Smooth muscle cell (in vitro differentiated cells): ENCODE measurements around the gene FBXO34. TPM values are rescaled to one million over a fixed set of nuclear protein-coding genes. Genes with fewer than 3 reads are reported as not detected.

ENCODE experiments used
- DNase-seq: peaks from one replicate; lab custom pipeline; 2025; ENCODE audit not compliant: unreplicated experiment; lab: John Stamatoyannopoulos, UW
- H2AFZ ChIP-seq: fragments of 200-600 bp; sonication (generic); 2 replicates; pipeline ENCODE4 v1.6.0; 2016; ENCODE audit warnings: antibody characterized with exemption, low read depth, mild to moderate bottlenecking
- H3F3A ChIP-seq: fragments of 200-600 bp; sonication (generic); 2 replicates; pipeline ENCODE4 v1.6.0; 2017; ENCODE audit warnings: antibody characterized with exemption, low read depth
- H3K27ac ChIP-seq: fragments of 200-600 bp; sonication (generic); 2 replicates; pipeline ENCODE4 v1.5.1; 2016; ENCODE audit warnings: low read depth, mild to moderate bottlenecking
- H3K27me3 ChIP-seq: fragments of 200-600 bp; sonication (generic); 2 replicates; pipeline ENCODE4 v1.6.1; 2016; ENCODE audit warnings: low read depth, mild to moderate bottlenecking
- H3K36me3 ChIP-seq: fragments of 200-600 bp; sonication (generic); 2 replicates; pipeline ENCODE4 v1.5.1; 2016; ENCODE audit warnings: low read depth
- H3K4me1 ChIP-seq: fragments of 200-600 bp; sonication (generic); 2 replicates; pipeline ENCODE4 v1.5.1; 2016; ENCODE audit warnings: low read depth
- H3K4me2 ChIP-seq: fragments of 200-600 bp; sonication (generic); 2 replicates; pipeline ENCODE4 v1.6.0; 2016; ENCODE audit warnings: mild to moderate bottlenecking
- H3K4me3 ChIP-seq: fragments of 200-600 bp; sonication (generic); 2 replicates; pipeline ENCODE4 v1.5.1; 2016; ENCODE audit warnings: mild to moderate bottlenecking
- H3K79me2 ChIP-seq: fragments of 200-600 bp; sonication (generic); 2 replicates; pipeline ENCODE4 v1.6.0; 2016; ENCODE audit warnings: low read depth, mild to moderate bottlenecking
- H3K9ac ChIP-seq: fragments of 200-600 bp; sonication (generic); 2 replicates; pipeline ENCODE4 v1.6.0; 2016; ENCODE audit warnings: low read depth
- H3K9me3 ChIP-seq: fragments of 200-600 bp; sonication (generic); replicated peaks from 2 replicates; pipeline ENCODE4 v1.5.1; 2016; ENCODE audit warnings: low read depth
- H4K20me1 ChIP-seq: fragments of 200-600 bp; sonication (generic); 2 replicates; pipeline ENCODE4 v1.6.0; 2016; ENCODE audit warnings: low read depth
- WGBS: methylation state at CpG from one replicate; pipeline ENCODE4 v1.1.7; 2016; ENCODE audit warnings: low lambda C conversion rate; 5-methylcytosine and 5-hydroxymethylcytosine counted together
- polyA plus RNA-seq: library from polyadenylated mRNA; unstranded; fragments of >200 nt; fragmentation: Nextera tagmentation; extraction: Ambion mirVana; gene quantifications from 2 replicates; pipeline ENCODE4 v1.2.1, GENCODE V29; 2016
- total RNA-seq: library from RNA; depleted of rRNA; stranded (reverse); fragments of >200 nt; gene quantifications from 2 replicates; pipeline ENCODE4 v1.2.3, GENCODE V29; 2014
- TF ChIP-seq, protein P1 (sequence below): fragments of 200-600 bp; sonication (generic); IDR thresholded peaks from 2 replicates; pipeline ENCODE4 v1.5.1; 2017; ENCODE audit warnings: borderline replicate concordance, mild to moderate bottlenecking, antibody characterized with exemption; ENCODE audit not compliant: insufficient read depth, poor library complexity, severe bottlenecking

FBXO34 gene
- total and polyA plus RNA-seq, 2 experiments from 2014 or later: 17.4 to 23.9 TPM

DNA sequence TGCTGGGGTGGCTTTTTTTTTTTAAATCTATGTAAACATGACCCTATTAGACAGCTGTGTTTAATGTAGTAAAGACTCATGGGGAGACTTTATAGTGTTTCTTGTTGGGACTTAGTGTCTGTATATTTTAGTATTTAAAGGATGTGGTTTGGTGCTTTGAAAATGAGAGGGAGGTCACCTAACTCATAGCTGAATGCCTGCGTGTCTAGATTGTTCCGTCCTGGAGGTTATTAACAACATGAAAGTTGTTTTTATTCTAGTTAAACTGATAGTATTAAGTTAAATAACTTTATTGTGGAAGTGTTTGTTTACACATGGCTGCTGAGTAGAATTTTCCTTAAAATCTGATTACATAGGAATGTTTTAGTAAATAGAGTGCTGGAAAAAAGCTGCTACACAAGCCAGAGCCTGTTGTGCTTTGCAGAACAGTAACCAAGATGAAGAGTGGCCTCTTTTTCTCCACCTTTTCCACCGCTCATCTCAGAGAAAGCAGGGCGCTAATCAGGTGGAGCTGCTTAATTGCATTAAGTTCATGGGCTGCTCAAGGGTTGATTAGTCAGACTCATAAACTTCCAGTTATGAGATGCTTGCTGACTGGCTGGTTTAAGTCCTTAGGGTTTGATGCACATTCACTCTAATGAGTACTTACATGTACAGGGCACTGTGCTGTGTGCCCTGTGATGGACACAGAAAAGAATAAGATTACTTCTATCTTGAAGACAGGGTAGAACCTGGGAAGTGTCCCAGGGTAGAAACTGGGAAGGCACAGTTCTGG, 62.7 kb downstream of the FBXO34 start:
- Histone ChIP-seq H3K9ac (peak overlapping the region; percentile 9), H3K4me1 (peaks cover 18% of the 10 kb centered on the region), H3K79me2 (peaks cover 66% of the 10 kb centered on the region), H3K27me3 (no peaks in the 10 kb centered on the region), H2AFZ (no peak overlapping the region), H4K20me1 (peaks cover 87% of the 10 kb centered on the region), H3K4me2 (peak overlapping the region; percentile 73), H3K4me3 (peak overlapping the region; percentile 15), H3K9me3 (no peaks in the 10 kb centered on the region), H3K36me3 (no peaks in the 10 kb centered on the region), H3K27ac (peak overlapping the region; percentile 70), H3F3A (peaks cover 24% of the 10 kb centered on the region)
- TF ChIP-seq, protein P1, sequence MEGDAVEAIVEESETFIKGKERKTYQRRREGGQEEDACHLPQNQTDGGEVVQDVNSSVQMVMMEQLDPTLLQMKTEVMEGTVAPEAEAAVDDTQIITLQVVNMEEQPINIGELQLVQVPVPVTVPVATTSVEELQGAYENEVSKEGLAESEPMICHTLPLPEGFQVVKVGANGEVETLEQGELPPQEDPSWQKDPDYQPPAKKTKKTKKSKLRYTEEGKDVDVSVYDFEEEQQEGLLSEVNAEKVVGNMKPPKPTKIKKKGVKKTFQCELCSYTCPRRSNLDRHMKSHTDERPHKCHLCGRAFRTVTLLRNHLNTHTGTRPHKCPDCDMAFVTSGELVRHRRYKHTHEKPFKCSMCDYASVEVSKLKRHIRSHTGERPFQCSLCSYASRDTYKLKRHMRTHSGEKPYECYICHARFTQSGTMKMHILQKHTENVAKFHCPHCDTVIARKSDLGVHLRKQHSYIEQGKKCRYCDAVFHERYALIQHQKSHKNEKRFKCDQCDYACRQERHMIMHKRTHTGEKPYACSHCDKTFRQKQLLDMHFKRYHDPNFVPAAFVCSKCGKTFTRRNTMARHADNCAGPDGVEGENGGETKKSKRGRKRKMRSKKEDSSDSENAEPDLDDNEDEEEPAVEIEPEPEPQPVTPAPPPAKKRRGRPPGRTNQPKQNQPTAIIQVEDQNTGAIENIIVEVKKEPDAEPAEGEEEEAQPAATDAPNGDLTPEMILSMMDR: no peak
- DNase-seq: no peak
- WGBS: 11% methylated on average over 4 of the region's 4 CpGs

DNA sequence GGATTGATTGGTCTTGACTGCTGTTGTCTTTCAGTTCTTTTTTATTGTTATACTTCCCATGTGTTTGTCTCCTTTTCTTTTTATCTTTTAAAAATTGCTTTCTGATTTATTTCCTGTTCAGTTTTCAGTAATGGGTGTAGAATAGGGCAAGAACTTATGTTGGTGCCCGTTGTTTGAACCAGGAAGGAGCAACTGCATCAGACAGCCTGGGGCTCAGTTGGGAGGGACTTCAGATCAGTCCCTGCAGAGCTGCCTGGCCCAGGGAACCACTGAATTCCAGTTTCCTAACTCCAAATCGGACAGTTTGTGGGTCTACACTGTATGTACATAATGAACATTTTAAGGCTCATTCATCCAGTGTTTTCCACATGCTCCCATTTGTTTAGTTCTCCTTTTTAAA, 64.9 kb downstream of the FBXO34 start:
- no peaks in the 10 kb centered on the region for H3K36me3 ChIP-seq
- TF ChIP-seq, protein P1: no peak
- peaks cover 68% of the 10 kb centered on the region for H3K79me2 ChIP-seq
- H3K4me3 ChIP-seq: no peak overlapping the region
- no peak for DNase-seq
- WGBS: 80% methylated on average over 2 of the region's 2 CpGs
- peaks cover 17% of the 10 kb centered on the region for H3K4me1 ChIP-seq
- H2AFZ ChIP-seq: no peak overlapping the region
- H3K4me2 ChIP-seq: peak overlapping the region; percentile 73
- no peaks in the 10 kb centered on the region for H3K27me3 ChIP-seq
- H3K9me3 ChIP-seq: no peaks in the 10 kb centered on the region
- no peak overlapping the region for H3K27ac ChIP-seq
- peaks cover 87% of the 10 kb centered on the region for H4K20me1 ChIP-seq
- peaks cover 31% of the 10 kb centered on the region for H3F3A ChIP-seq
- no peak overlapping the region for H3K9ac ChIP-seq

DNA sequence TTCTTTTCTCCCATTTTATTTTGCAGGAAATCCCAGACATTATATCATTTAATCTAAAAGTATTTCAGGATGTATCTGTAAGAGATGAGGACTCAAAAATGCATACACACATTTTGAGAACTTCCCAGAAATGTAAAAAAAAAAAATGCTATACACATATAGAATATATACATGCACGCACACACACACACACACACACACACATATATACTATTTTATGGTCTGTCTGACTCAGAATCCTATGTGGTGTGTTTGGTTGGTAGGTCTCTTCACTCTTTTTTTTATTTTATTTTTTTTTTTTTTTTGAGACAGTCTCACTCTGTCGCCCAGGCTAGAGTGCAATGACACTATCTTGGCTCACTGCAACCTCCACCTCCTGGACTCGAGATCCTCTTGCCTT, 65.5 kb downstream of the FBXO34 start:
- H3K4me3 ChIP-seq: no peak overlapping the region
- H3K9me3 ChIP-seq: no peaks in the 10 kb centered on the region
- H3F3A ChIP-seq: peaks cover 33% of the 10 kb centered on the region
- H3K27me3 ChIP-seq: no peaks in the 10 kb centered on the region
- no peaks in the 10 kb centered on the region for H3K36me3 ChIP-seq
- H3K4me1 ChIP-seq: peaks cover 17% of the 10 kb centered on the region
- H4K20me1 ChIP-seq: peaks cover 92% of the 10 kb centered on the region
- H3K4me2 ChIP-seq: peak overlapping the region; percentile 73
- no peak for DNase-seq
- H3K27ac ChIP-seq: no peak overlapping the region
- peaks cover 65% of the 10 kb centered on the region for H3K79me2 ChIP-seq
- H3K9ac ChIP-seq: no peak overlapping the region
- 89% methylated on average over 3 of the region's 3 CpGs for WGBS
- TF ChIP-seq, protein P1: no peak
- no peak overlapping the region for H2AFZ ChIP-seq

DNA sequence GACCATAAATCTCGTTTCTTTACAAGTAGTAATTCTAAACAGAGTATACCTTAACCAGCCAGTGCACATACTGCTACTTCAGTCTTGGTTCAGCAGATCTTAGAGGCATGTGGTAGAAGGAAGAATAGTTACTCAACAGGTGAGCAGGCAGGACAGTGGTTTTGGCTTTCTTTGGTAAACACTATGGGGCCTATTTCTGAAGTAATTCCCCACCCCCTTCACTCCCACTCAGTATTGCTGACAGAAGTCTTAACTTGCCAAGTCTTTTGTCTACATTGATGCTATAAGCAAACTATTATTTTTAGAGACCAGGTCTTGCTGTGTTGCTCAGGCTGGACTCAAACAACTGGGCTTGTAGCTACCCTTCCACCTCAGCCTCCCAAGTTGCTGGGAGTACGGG, 68.5 kb downstream of the FBXO34 start:
- Histone ChIP-seq H2AFZ (no peak overlapping the region), H4K20me1 (peaks cover 92% of the 10 kb centered on the region), H3K9ac (no peak overlapping the region), H3K4me2 (no peak overlapping the region), H3K4me3 (no peak overlapping the region), H3K4me1 (peaks cover 6% of the 10 kb centered on the region), H3K27me3 (no peaks in the 10 kb centered on the region), H3K79me2 (peaks cover 82% of the 10 kb centered on the region), H3F3A (peaks cover 14% of the 10 kb centered on the region), H3K36me3 (no peaks in the 10 kb centered on the region), H3K27ac (no peak overlapping the region), H3K9me3 (no peaks in the 10 kb centered on the region)
- 66% methylated on average over 2 of the region's 2 CpGs for WGBS
- TF ChIP-seq, protein P1: no peak
- no peak for DNase-seq
